Left ventricle myocardium inferior (tissue), 1 donor: ENCODE data around the gene MYOF. TPM values are rescaled to one million over a fixed set of nuclear protein-coding genes. Genes with fewer than 3 reads are reported as not detected.

Source experiments
- DNase-seq: peaks from one replicate; pipeline ENCODE4 v3.0.0-alpha.2; 2020
- H3K27ac ChIP-seq: fragments of 200-600 bp; replicated peaks from 2 replicates; pipeline ENCODE4 v1.8.0; 2021
- H3K27me3 ChIP-seq: fragments of 200-600 bp; 2 replicates; pipeline ENCODE4 v1.8.0; 2021; ENCODE audit warnings: low read depth
- H3K36me3 ChIP-seq: fragments of 200-600 bp; 2 replicates; pipeline ENCODE4 v1.8.0; 2021
- H3K4me1 ChIP-seq: fragments of 200-600 bp; 2 replicates; pipeline ENCODE4 v1.8.0; 2021
- H3K4me3 ChIP-seq: fragments of 200-600 bp; 2 replicates; pipeline ENCODE4 v1.8.0; 2021; ENCODE audit warnings: mild to moderate bottlenecking, moderate library complexity
- H3K9me3 ChIP-seq: fragments of 200-600 bp; replicated peaks from 2 replicates; pipeline ENCODE4 v1.8.0; 2021
- intact Hi-C: fragments of 100-400 bp; cut with micrococcal nuclease; formaldehyde crosslinking; loops from one replicate; pipeline ENCODE4 v1.11.0; 2022
- long read RNA-seq: library from polyadenylated mRNA; unstranded; transcript quantifications from one replicate; pipeline ENCODE4 v2.0.0, GENCODE V29; 2021
- total RNA-seq: library from RNA; stranded (reverse); fragmentation: NEBNext Ultra II Directional; extraction: Animal tissue kit (Norgen Biotek cat#: 25700); gene quantifications from one replicate; pipeline ENCODE4 v1.2.1, GENCODE V29; 2021
- TF ChIP-seq, protein P1 (sequence below): fragments of 200-600 bp; IDR thresholded peaks from 2 replicates; pipeline ENCODE4 v1.8.0; 2021; ENCODE audit warnings: antibody characterized with exemption, mild to moderate bottlenecking, borderline replicate concordance
- donor health status: DM: no; HTN: yes; CAD: no; lungs with severe emphysema.

The MYOF gene, protein sequence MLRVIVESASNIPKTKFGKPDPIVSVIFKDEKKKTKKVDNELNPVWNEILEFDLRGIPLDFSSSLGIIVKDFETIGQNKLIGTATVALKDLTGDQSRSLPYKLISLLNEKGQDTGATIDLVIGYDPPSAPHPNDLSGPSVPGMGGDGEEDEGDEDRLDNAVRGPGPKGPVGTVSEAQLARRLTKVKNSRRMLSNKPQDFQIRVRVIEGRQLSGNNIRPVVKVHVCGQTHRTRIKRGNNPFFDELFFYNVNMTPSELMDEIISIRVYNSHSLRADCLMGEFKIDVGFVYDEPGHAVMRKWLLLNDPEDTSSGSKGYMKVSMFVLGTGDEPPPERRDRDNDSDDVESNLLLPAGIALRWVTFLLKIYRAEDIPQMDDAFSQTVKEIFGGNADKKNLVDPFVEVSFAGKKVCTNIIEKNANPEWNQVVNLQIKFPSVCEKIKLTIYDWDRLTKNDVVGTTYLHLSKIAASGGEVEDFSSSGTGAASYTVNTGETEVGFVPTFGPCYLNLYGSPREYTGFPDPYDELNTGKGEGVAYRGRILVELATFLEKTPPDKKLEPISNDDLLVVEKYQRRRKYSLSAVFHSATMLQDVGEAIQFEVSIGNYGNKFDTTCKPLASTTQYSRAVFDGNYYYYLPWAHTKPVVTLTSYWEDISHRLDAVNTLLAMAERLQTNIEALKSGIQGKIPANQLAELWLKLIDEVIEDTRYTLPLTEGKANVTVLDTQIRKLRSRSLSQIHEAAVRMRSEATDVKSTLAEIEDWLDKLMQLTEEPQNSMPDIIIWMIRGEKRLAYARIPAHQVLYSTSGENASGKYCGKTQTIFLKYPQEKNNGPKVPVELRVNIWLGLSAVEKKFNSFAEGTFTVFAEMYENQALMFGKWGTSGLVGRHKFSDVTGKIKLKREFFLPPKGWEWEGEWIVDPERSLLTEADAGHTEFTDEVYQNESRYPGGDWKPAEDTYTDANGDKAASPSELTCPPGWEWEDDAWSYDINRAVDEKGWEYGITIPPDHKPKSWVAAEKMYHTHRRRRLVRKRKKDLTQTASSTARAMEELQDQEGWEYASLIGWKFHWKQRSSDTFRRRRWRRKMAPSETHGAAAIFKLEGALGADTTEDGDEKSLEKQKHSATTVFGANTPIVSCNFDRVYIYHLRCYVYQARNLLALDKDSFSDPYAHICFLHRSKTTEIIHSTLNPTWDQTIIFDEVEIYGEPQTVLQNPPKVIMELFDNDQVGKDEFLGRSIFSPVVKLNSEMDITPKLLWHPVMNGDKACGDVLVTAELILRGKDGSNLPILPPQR (N-terminal part only)
- 43.6 TPM for total RNA-seq
- long read RNA-seq, partial matches to known transcripts = 8 of 12 reads
- long read RNA-seq, other reads (novel, unspliced or antisense) = 2 of 12 reads

DNA sequence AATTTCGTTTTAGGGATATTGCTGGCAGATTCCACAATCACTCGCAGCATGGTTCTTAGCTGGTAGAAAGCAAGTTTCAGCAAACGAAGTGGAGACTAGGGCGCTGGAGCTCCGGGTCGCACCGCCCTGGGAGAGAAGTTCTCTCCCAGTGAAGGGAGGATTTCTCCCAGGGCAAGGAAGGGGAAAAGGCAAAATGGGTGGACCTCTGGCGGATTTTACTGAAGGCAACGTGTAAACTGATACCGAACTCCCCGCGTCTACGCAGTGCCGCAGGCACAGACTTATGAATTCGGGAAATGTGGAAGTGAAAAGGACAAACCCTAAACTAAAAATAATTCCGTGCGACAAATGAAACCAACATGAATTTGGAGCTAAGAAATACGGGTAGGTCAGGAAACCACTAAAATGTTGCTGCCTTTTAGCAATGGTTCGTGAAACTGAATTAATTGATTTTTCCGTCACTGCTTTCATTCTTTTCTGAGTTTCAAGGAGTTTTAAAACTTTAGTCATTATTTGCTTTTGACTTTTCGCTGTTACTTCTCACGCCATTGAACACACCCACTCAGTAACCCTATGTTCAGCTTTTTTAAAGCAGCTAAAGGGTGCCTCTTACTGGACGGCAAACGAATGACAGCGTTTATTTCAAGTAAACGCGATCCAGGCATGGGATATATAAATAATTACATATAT, at the start of gene MYOF:
Gene MYOF, minus strand, starts transcription at position 190 of the 690 bp plus-strand sequence. Its CDS starts 140 bp downstream, at position 50.
- TF ChIP-seq, protein P1, sequence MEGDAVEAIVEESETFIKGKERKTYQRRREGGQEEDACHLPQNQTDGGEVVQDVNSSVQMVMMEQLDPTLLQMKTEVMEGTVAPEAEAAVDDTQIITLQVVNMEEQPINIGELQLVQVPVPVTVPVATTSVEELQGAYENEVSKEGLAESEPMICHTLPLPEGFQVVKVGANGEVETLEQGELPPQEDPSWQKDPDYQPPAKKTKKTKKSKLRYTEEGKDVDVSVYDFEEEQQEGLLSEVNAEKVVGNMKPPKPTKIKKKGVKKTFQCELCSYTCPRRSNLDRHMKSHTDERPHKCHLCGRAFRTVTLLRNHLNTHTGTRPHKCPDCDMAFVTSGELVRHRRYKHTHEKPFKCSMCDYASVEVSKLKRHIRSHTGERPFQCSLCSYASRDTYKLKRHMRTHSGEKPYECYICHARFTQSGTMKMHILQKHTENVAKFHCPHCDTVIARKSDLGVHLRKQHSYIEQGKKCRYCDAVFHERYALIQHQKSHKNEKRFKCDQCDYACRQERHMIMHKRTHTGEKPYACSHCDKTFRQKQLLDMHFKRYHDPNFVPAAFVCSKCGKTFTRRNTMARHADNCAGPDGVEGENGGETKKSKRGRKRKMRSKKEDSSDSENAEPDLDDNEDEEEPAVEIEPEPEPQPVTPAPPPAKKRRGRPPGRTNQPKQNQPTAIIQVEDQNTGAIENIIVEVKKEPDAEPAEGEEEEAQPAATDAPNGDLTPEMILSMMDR = peak; percentile 71
- peak; percentile 33 for DNase-seq
- Histone ChIP-seq H3K27me3 (no peaks in the 10 kb centered on the region), H3K36me3 (no peaks in the 10 kb centered on the region), H3K4me1 (peaks cover 29% of the 10 kb centered on the region), H3K4me3 (peak within 1 kb of the TSS; percentile 79), H3K9me3 (no peaks in the 10 kb centered on the region), H3K27ac (peak within 1 kb of the TSS; percentile 79)
- intact Hi-C loops = loop anchor here (2.0 kb wide), 1 partner anchor 105 kb away; no protein-coding TSS in a partner anchor

DNA sequence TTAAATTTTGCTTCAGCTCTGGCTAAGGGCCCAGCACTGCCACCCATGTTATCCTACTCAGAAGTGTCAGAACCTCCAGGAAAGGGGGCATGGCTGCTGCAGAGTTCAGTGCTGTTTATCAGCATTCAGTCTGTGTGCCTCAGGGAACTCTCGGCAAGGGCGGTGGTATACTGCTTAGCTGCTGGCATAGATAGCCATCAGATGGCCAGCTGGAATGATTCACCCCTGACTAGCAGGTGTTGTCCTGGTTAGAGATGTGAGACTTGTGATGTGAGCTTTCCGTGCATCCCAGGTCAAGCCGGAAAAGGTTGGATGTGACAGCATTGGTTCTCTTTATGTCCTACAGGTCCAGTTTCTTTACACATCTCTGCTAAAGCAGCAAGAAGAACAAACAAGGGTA, 36.4 kb upstream of the MYOF start:
- H3K27ac ChIP-seq = no peak overlapping the region
- H3K4me1 ChIP-seq = peaks cover 11% of the 10 kb centered on the region

DNA sequence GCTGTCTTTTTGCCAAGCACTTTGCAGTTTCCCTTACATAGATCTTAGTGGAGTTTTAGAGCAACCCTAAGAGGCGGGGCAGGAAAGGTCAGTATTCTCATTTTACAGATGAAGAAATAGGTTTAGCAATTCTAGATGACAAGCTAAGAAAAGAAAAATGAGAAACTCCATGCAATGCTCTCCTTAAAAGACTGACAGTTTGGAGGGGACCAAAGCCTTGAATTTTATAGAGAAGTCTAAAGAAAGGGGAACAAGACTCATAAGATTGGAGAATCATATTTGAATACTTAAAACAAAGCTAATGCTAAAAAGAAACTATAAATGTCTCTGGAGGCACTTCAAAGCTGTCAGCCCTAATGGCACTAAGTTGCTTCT, 33.9 kb upstream of the MYOF start:
- H3K9me3 ChIP-seq = no peaks in the 10 kb centered on the region
- no peaks in the 10 kb centered on the region for H3K27me3 ChIP-seq
- intact Hi-C loops = no loop called here
- peaks cover 11% of the 10 kb centered on the region for H3K4me1 ChIP-seq
- no peaks in the 10 kb centered on the region for H3K36me3 ChIP-seq
- TF ChIP-seq, protein P1 = no peak
- no peak for DNase-seq
- peak overlapping the region; percentile 61 for H3K27ac ChIP-seq
- H3K4me3 ChIP-seq = no peak overlapping the region

More for the DNA sequence above, 36.4 kb upstream of the MYOF start:
- Histone ChIP-seq H3K4me3 (no peak overlapping the region), H3K27me3 (no peaks in the 10 kb centered on the region), H3K9me3 (no peaks in the 10 kb centered on the region), H3K36me3 (no peaks in the 10 kb centered on the region)
- TF ChIP-seq, protein P1 = no peak
- no peak for DNase-seq
- intact Hi-C loops = no loop called here

DNA sequence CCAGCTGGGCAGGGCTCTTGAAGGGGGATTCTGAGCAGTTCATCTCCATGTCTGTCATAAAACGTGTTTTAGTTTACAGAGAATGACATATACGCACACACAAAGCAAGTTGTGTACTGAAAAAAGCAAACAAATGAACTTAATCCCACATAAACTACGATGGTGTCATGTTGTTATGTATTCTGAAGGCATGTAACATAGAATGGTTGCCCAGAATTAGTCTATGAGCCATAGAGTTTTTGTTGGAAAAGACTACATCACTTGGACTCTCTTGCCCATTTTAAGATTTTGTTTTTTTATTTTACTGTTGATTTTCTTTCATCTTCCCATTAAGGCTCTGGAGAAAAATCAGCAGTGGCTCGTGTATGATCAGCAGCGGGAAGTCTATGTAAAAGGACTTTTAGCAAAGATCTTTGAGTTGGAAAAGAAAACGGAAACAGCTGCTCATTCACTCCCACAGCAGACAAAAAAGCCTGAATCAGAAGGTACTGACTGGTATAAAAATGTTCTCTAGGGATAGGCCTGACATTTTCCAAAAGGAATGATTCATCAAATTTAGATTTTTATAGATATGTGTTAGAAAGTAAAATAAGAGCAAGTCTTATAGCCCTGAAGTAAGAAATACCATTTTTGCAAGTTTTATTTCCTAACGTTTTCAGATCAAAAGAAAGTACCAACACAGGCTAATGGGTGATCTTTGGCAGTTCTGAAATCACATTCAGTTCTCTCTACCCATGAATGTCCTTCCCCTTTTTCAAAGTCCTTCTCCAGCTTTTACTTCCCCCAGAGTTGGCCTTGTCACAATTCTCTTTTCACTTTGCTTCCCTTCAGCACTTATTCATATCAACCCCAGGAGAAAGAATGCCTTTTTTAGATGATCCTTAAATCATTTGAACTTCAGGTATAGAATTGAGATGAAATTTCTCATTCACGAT, 33.2 kb upstream of the MYOF start:
- H3K27me3 ChIP-seq = no peaks in the 10 kb centered on the region
- peak overlapping the region; percentile 61 for H3K27ac ChIP-seq

More for the DNA sequence above, 33.2 kb upstream of the MYOF start:
- Histone ChIP-seq H3K36me3 (no peaks in the 10 kb centered on the region), H3K9me3 (no peaks in the 10 kb centered on the region), H3K4me3 (no peak overlapping the region), H3K4me1 (peaks cover 11% of the 10 kb centered on the region)
- DNase-seq = no peak
- TF ChIP-seq, protein P1 = no peak
- intact Hi-C loops = no loop called here
